ENCODE results near the gene ALOX15. TPM values are rescaled to one million over a fixed set of nuclear protein-coding genes. Genes with fewer than 3 reads are reported as not detected.

The ALOX15 gene
- total and polyA plus RNA-seq, 9 of the 15 experiments (the other 6 are each of a cell fraction or from before 2014, with no cell fraction given): not detected

DNA sequence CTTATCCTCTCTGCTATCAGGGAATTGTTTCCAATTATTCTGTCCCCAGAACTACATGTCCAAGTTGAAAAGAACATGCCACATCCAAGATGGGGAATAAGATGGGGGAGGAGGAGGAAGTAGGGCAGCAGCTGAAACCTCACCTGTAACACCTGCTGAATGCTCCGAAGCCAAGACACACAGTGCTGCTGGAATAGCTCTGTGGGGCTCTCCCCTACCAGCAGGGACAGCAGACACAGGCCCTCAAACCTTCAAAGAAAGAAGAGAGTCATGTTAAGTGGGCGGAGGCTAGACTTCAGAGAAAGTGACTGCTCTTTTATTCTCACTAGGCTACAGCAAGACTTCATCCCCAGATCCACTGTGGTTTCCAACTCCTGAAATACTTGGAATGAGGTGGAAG, 49.3 kb upstream of the ALOX15 start:
- ATAC-seq (no peak), DNase-seq (ENCODE audit: extremely low read depth in 1 of 4, low spot score in 3 of 4) (no peak), FAIRE-seq (no peak)
- peaks cover 24% of the 10 kb centered on the region for H3K79me2 ChIP-seq (ENCODE audit: control insufficient read depth, insufficient read depth, low read length)
- CTCF ChIA-PET (ENCODE audit: low intra/inter-chr PET ratio): no interaction called here
- no peak overlapping the region for H2AFZ ChIP-seq (ENCODE audit: low read depth, low read length)
- no peaks in the 10 kb centered on the region for H3K4me1 ChIP-seq (replicated peaks in 1 of 2; ENCODE audit: control insufficient read depth in 2 of 2, insufficient read depth in 2 of 2, low read length in 2 of 2)
- WGBS (ENCODE audit: insufficient coverage, low coverage, missing lambda C conversion rate): 100% methylated on average over 1 of the region's 2 CpGs
- H3K27me3 ChIP-seq (ENCODE audit: control insufficient read depth in 2 of 2, insufficient read depth in 2 of 2, low read length in 2 of 2): no peaks in the 10 kb centered on the region
- POLR2A ChIA-PET: no interaction called here
- no peaks in the 10 kb centered on the region for H3K9me3 ChIP-seq (replicated peaks; ENCODE audit: control insufficient read depth, insufficient read depth, low read depth, low read length)
- no peak overlapping the region for H3K4me2 ChIP-seq (ENCODE audit: insufficient read depth, low read length)
- no TSS peak for BruUV-seq (replicated peaks)
- H3K27ac ChIP-seq (ENCODE audit: extremely low read depth, low read depth, low read length): no peak overlapping the region
- peaks cover 58% of the 10 kb centered on the region; the same call in 2 of the 3 replicates for H3K36me3 ChIP-seq (ENCODE audit: control insufficient read depth, insufficient read depth, low read length)
- in situ Hi-C loops (cut with MboI): no loop called here
- intact Hi-C loops (cut with micrococcal nuclease): loop anchor here (10.0 kb wide), 1 partner anchor 66 kb away; no protein-coding TSS in a partner anchor
- H3K4me3 ChIP-seq: no peak overlapping the region
- H3K9ac ChIP-seq (ENCODE audit: insufficient read depth in 1 of 2, low read depth in 2 of 2, low read length in 2 of 2): no peak overlapping the region
- no peaks in the 10 kb centered on the region for H3K9me1 ChIP-seq (ENCODE audit: control insufficient read depth, insufficient read depth, low read length)
- no peaks in the 10 kb centered on the region for H4K20me1 ChIP-seq (replicated peaks; ENCODE audit: control insufficient read depth, insufficient read depth, low read length)
- TF ChIP-seq ZNF143 (CRISPR knock-in tag; IDR thresholded peaks at IDR 0.05) (no peak), ZNF444 (CRISPR knock-in tag; IDR thresholded peaks at IDR 0.05) (no peak), DIDO1 (tag; IDR thresholded peaks at IDR 0.05; ENCODE audit: low read depth) (no peak), NCOA1 (IDR thresholded peaks at IDR 0.05; ENCODE audit: low read depth) (no peak), ZBTB17 (CRISPR knock-in tag; IDR thresholded peaks at IDR 0.05) (no peak), THRAP3 (IDR thresholded peaks at IDR 0.05; ENCODE audit: borderline replicate concordance) (no peak)
- TF ChIP-seq, protein P1, sequence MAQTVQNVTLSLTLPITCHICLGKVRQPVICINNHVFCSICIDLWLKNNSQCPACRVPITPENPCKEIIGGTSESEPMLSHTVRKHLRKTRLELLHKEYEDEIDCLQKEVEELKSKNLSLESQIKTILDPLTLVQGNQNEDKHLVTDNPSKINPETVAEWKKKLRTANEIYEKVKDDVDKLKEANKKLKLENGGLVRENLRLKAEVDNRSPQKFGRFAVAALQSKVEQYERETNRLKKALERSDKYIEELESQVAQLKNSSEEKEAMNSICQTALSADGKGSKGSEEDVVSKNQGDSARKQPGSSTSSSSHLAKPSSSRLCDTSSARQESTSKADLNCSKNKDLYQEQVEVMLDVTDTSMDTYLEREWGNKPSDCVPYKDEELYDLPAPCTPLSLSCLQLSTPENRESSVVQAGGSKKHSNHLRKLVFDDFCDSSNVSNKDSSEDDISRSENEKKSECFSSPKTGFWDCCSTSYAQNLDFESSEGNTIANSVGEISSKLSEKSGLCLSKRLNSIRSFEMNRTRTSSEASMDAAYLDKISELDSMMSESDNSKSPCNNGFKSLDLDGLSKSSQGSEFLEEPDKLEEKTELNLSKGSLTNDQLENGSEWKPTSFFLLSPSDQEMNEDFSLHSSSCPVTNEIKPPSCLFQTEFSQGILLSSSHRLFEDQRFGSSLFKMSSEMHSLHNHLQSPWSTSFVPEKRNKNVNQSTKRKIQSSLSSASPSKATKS (CRISPR knock-in tag; IDR thresholded peaks at IDR 0.05): no peak
- TF ChIP-seq, protein P2, sequence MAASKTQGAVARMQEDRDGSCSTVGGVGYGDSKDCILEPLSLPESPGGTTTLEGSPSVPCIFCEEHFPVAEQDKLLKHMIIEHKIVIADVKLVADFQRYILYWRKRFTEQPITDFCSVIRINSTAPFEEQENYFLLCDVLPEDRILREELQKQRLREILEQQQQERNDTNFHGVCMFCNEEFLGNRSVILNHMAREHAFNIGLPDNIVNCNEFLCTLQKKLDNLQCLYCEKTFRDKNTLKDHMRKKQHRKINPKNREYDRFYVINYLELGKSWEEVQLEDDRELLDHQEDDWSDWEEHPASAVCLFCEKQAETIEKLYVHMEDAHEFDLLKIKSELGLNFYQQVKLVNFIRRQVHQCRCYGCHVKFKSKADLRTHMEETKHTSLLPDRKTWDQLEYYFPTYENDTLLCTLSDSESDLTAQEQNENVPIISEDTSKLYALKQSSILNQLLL (CRISPR knock-in tag; IDR thresholded peaks at IDR 0.05; ENCODE audit: borderline replicate concordance): no peak
- TF ChIP-seq, protein P3, sequence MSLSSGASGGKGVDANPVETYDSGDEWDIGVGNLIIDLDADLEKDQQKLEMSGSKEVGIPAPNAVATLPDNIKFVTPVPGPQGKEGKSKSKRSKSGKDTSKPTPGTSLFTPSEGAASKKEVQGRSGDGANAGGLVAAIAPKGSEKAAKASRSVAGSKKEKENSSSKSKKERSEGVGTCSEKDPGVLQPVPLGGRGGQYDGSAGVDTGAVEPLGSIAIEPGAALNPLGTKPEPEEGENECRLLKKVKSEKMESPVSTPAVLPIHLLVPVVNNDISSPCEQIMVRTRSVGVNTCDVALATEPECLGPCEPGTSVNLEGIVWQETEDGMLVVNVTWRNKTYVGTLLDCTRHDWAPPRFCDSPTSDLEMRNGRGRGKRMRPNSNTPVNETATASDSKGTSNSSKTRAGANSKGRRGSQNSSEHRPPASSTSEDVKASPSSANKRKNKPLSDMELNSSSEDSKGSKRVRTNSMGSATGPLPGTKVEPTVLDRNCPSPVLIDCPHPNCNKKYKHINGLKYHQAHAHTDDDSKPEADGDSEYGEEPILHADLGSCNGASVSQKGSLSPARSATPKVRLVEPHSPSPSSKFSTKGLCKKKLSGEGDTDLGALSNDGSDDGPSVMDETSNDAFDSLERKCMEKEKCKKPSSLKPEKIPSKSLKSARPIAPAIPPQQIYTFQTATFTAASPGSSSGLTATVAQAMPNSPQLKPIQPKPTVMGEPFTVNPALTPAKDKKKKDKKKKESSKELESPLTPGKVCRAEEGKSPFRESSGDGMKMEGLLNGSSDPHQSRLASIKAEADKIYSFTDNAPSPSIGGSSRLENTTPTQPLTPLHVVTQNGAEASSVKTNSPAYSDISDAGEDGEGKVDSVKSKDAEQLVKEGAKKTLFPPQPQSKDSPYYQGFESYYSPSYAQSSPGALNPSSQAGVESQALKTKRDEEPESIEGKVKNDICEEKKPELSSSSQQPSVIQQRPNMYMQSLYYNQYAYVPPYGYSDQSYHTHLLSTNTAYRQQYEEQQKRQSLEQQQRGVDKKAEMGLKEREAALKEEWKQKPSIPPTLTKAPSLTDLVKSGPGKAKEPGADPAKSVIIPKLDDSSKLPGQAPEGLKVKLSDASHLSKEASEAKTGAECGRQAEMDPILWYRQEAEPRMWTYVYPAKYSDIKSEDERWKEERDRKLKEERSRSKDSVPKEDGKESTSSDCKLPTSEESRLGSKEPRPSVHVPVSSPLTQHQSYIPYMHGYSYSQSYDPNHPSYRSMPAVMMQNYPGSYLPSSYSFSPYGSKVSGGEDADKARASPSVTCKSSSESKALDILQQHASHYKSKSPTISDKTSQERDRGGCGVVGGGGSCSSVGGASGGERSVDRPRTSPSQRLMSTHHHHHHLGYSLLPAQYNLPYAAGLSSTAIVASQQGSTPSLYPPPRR (CRISPR knock-in tag; IDR thresholded peaks at IDR 0.05; ENCODE audit: borderline replicate concordance): no peak
- TF ChIP-seq, protein P4, sequence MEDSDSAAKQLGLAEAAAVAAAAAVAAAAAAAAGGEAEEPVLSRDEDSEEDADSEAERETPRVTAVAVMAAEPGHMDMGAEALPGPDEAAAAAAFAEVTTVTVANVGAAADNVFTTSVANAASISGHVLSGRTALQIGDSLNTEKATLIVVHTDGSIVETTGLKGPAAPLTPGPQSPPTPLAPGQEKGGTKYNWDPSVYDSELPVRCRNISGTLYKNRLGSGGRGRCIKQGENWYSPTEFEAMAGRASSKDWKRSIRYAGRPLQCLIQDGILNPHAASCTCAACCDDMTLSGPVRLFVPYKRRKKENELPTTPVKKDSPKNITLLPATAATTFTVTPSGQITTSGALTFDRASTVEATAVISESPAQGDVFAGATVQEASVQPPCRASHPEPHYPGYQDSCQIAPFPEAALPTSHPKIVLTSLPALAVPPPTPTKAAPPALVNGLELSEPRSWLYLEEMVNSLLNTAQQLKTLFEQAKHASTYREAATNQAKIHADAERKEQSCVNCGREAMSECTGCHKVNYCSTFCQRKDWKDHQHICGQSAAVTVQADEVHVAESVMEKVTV (CRISPR knock-in tag; IDR thresholded peaks at IDR 0.05): no peak
- TF ChIP-seq, protein P5, sequence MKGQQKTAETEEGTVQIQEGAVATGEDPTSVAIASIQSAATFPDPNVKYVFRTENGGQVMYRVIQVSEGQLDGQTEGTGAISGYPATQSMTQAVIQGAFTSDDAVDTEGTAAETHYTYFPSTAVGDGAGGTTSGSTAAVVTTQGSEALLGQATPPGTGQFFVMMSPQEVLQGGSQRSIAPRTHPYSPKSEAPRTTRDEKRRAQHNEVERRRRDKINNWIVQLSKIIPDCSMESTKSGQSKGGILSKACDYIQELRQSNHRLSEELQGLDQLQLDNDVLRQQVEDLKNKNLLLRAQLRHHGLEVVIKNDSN (CRISPR knock-in tag; IDR thresholded peaks at IDR 0.05): no peak

Data from K562 (cell line).